ENCODE data around the gene ZFYVE21. TPM values are rescaled to one million over a fixed set of nuclear protein-coding genes. Genes with fewer than 3 reads are reported as not detected.

ZFYVE21 gene
- total and polyA plus RNA-seq, 2 experiments from 2014 or later = 39.4 to 55.2 TPM

- Histone ChIP-seq H4K20me1 (ENCODE audit: insufficient read depth, poor library complexity, severe bottlenecking) (no peaks in the 10 kb centered on the region), H3K79me2 (no peaks in the 10 kb centered on the region), H3K27ac (no peak overlapping the region), H3K27me3 (no peaks in the 10 kb centered on the region), H3K9me2 (replicated peaks; ENCODE audit: insufficient read depth) (no peaks in the 10 kb centered on the region), H2AFZ (no peak overlapping the region), H3K4me2 (no peak overlapping the region), H3K9me3 (ENCODE audit: low read depth) (no peaks in the 10 kb centered on the region), H3K36me3 (replicated peaks; ENCODE audit: insufficient read depth, low read depth) (no peaks in the 10 kb centered on the region), H3K4me1 (ENCODE audit: insufficient read depth) (no peaks in the 10 kb centered on the region), H3K4me3 (no peak overlapping the region)
- 81% methylated on average over 7 of the region's 7 CpGs for WGBS (ENCODE audit: low lambda C conversion rate, missing lambda C conversion rate)
- TF ChIP-seq CTCF (IDR thresholded peaks at IDR 0.05; ENCODE audit: poor library complexity) (no peak), EZH2 (IDR thresholded peaks at IDR 0.05; ENCODE audit: borderline replicate concordance) (no peak), EZH2phosphoT487 (IDR thresholded peaks at IDR 0.05; ENCODE audit: low read depth, severe bottlenecking, unreplicated experiment) (no peak)
- DNase-seq (ENCODE audit: low spot score) = no peak
Observed at GRCh38 chr14:103735439-103735814, 19.8 kb downstream of the ZFYVE21 start.

- H3K36me3 ChIP-seq (replicated peaks; ENCODE audit: insufficient read depth, low read depth) = no peaks in the 10 kb centered on the region
- no peak overlapping the region for H3K27ac ChIP-seq
- no peak for TF ChIP-seq CTCF (IDR thresholded peaks at IDR 0.05; ENCODE audit: poor library complexity)
Observed at GRCh38 chr14:103735815-103736545, 20.4 kb downstream of the ZFYVE21 start.

GRCh38 chr14:103736546-103737431 is 21.2 kb downstream of the ZFYVE21 start:
- H3K27ac ChIP-seq = no peak overlapping the region
- H2AFZ ChIP-seq = no peak overlapping the region
- H3K9me2 ChIP-seq (replicated peaks; ENCODE audit: insufficient read depth) = no peaks in the 10 kb centered on the region
- no peaks in the 10 kb centered on the region for H3K9me3 ChIP-seq (ENCODE audit: low read depth)
- H3K4me3 ChIP-seq = no peak overlapping the region
- TF ChIP-seq EZH2 (IDR thresholded peaks at IDR 0.05; ENCODE audit: borderline replicate concordance) = no peak
- no peak for TF ChIP-seq EZH2phosphoT487 (IDR thresholded peaks at IDR 0.05; ENCODE audit: low read depth, severe bottlenecking, unreplicated experiment)
- TF ChIP-seq CTCF (IDR thresholded peaks at IDR 0.05; ENCODE audit: poor library complexity) = no peak
- no peaks in the 10 kb centered on the region for H3K27me3 ChIP-seq
- WGBS (ENCODE audit: low lambda C conversion rate, missing lambda C conversion rate) = 87% methylated on average over 10 of the region's 10 CpGs
- H3K36me3 ChIP-seq (replicated peaks; ENCODE audit: insufficient read depth, low read depth) = no peaks in the 10 kb centered on the region
- no peaks in the 10 kb centered on the region for H4K20me1 ChIP-seq (ENCODE audit: insufficient read depth, poor library complexity, severe bottlenecking)
- no peak overlapping the region for H3K4me2 ChIP-seq
- H3K79me2 ChIP-seq = no peaks in the 10 kb centered on the region
- no peak for DNase-seq (ENCODE audit: low spot score)
- no peaks in the 10 kb centered on the region for H3K4me1 ChIP-seq (ENCODE audit: insufficient read depth)

More at GRCh38 chr14:103735815-103736545, 20.4 kb downstream of the ZFYVE21 start:
- 81% methylated on average over 22 of the region's 22 CpGs for WGBS (ENCODE audit: low lambda C conversion rate, missing lambda C conversion rate)
- H3K4me1 ChIP-seq (ENCODE audit: insufficient read depth) = no peaks in the 10 kb centered on the region
- no peaks in the 10 kb centered on the region for H3K9me2 ChIP-seq (replicated peaks; ENCODE audit: insufficient read depth)
- H3K9me3 ChIP-seq (ENCODE audit: low read depth) = no peaks in the 10 kb centered on the region
- H3K27me3 ChIP-seq = no peaks in the 10 kb centered on the region
- H4K20me1 ChIP-seq (ENCODE audit: insufficient read depth, poor library complexity, severe bottlenecking) = no peaks in the 10 kb centered on the region
- no peak overlapping the region for H2AFZ ChIP-seq
- H3K4me3 ChIP-seq = no peak overlapping the region
- DNase-seq (ENCODE audit: low spot score) = no peak
- no peak overlapping the region for H3K4me2 ChIP-seq
- H3K79me2 ChIP-seq = no peaks in the 10 kb centered on the region

Data from hepatocyte (in vitro differentiated cells).